IMR-90 (cell line): Measurements from ENCODE around the gene ZNF714. TPM values are rescaled to one million over a fixed set of nuclear protein-coding genes. Genes with fewer than 3 reads are reported as not detected.

Source experiments
- ATAC-seq: fragments of 200-7000 bp; cut with Tn5 transposase; 2 replicates; pipeline ENCODE4 v1.9.1; 2020; ENCODE audit warnings: low read depth, mild to moderate bottlenecking, moderate library complexity
- BruUV-seq: library from RNA; stranded (reverse); fragments of 400-500 nt; replicated peaks from 2 replicates; lab custom pipeline; 2021; lab: Mats Ljungman, UMichigan
- CTCF ChIA-PET: fragments of 300-600 bp; formaldehyde crosslinking; extraction: SDS; loops from one replicate; lab custom pipeline; 2021; ENCODE audit warnings: antibody characterized with exemption; lab: Yijun Ruan, JAX
- POLR2A ChIA-PET: fragments of 300-600 bp; sonication (Branson Sonifier 250); formaldehyde crosslinking; loops from one replicate; lab custom pipeline; 2022; ENCODE audit warnings: antibody characterized with exemption; ENCODE audit not compliant: unreplicated experiment; lab: Charles Lee
- DNase-seq: peaks from one replicate; pipeline ENCODE4 v3.0.0; 2013
- H2AFZ ChIP-seq: replicated peaks from 2 replicates; pipeline ENCODE3; 2013; ENCODE audit warnings: low read length, mild to moderate bottlenecking; ENCODE audit not compliant: poor library complexity
- H2AK5ac ChIP-seq: 2 replicates; pipeline ENCODE4 v1.6.1; 2013; ENCODE audit warnings: low read depth, low read length, inconsistent platforms
- H2AK9ac ChIP-seq: replicated peaks from 2 replicates; pipeline ENCODE3; 2013; ENCODE audit warnings: mild to moderate bottlenecking, low read depth, low read length, moderate library complexity; ENCODE audit not compliant: poor library complexity
- H2BK120ac ChIP-seq: 2 replicates; pipeline ENCODE4 v1.6.1; 2013; ENCODE audit warnings: low read depth, low read length, inconsistent platforms
- H2BK15ac ChIP-seq: 3 replicates; pipeline ENCODE4 v1.6.1; 2013; ENCODE audit warnings: low read depth, low read length, inconsistent platforms
- H2BK20ac ChIP-seq: 2 replicates; pipeline ENCODE4 v1.6.1; 2013; ENCODE audit warnings: low read depth, mild to moderate bottlenecking, inconsistent platforms, low read length, moderate library complexity
- H2BK5ac ChIP-seq: 2 replicates; pipeline ENCODE4 v1.6.1; 2013; ENCODE audit warnings: mild to moderate bottlenecking, low read depth, low read length, inconsistent platforms; ENCODE audit not compliant: poor library complexity, severe bottlenecking
- H3K14ac ChIP-seq: replicated peaks from 2 replicates; pipeline ENCODE4 v1.6.1; 2013; ENCODE audit warnings: low read depth, low read length, inconsistent platforms
- H3K18ac ChIP-seq: 2 replicates; pipeline ENCODE4 v1.6.1; 2013; ENCODE audit warnings: low read depth, low read length, control low read depth
- H3K23ac ChIP-seq: 2 replicates; pipeline ENCODE4 v1.6.1; 2013; ENCODE audit warnings: low read depth, low read length, inconsistent platforms
- H3K27ac ChIP-seq: 2 replicates; pipeline ENCODE4 v1.5.1; 2013; ENCODE audit warnings: mild to moderate bottlenecking, control low read depth, low read length; ENCODE audit not compliant: insufficient read depth
- H3K27me3 ChIP-seq: 2 replicates; pipeline ENCODE4 v1.6.1; 2013; ENCODE audit warnings: low read length; ENCODE audit not compliant: control insufficient read depth, insufficient read depth
- H3K36me3 ChIP-seq: 2 replicates; pipeline ENCODE4 v1.6.1; 2013; ENCODE audit warnings: low read length, mixed read lengths; ENCODE audit not compliant: control insufficient read depth, insufficient read depth
- H3K4ac ChIP-seq: 2 replicates; pipeline ENCODE4 v1.6.1; 2013; ENCODE audit warnings: low read depth, low read length, inconsistent platforms
- H3K4me1 ChIP-seq: 2 replicates; pipeline ENCODE4 v1.6.1; 2013; ENCODE audit warnings: low read length, mixed read lengths; ENCODE audit not compliant: control insufficient read depth, insufficient read depth
- H3K4me2 ChIP-seq: 2 replicates; pipeline ENCODE4 v1.6.1; 2013; ENCODE audit warnings: low read depth, mild to moderate bottlenecking, control low read depth, low read length, moderate library complexity
- H3K4me3 ChIP-seq: 2 replicates; pipeline ENCODE4 v1.5.1; 2013; ENCODE audit warnings: low read depth, mild to moderate bottlenecking, control low read depth, low read length, moderate library complexity; ENCODE audit not compliant: insufficient read depth
- H3K56ac ChIP-seq: 2 replicates; pipeline ENCODE4 v1.6.1; 2013; ENCODE audit warnings: low read length, inconsistent platforms; ENCODE audit not compliant: insufficient read depth; ENCODE audit errors: extremely low read depth
- H3K79me1 ChIP-seq, 2 experiments: 2 replicates each; pipeline ENCODE4 v1.6.1; 2013; ENCODE audit warnings: low read length in 2 of 2, inconsistent platforms in 1 of 2, low read depth in 1 of 2
- H3K9ac ChIP-seq: 2 replicates; pipeline ENCODE4 v1.6.1; 2013; ENCODE audit warnings: low read depth, low read length, control low read depth
- H3K9me1 ChIP-seq: 2 replicates; pipeline ENCODE4 v1.6.1; 2013; ENCODE audit warnings: low read length, inconsistent platforms; ENCODE audit not compliant: insufficient read depth
- H3K9me3 ChIP-seq: 2 replicates; pipeline ENCODE4 v1.6.1; 2013; ENCODE audit warnings: low read length; ENCODE audit not compliant: control insufficient read depth, insufficient read depth
- H4K20me1 ChIP-seq: 2 replicates; pipeline ENCODE4 v1.6.1; 2013; ENCODE audit warnings: low read length, inconsistent platforms; ENCODE audit not compliant: insufficient read depth
- H4K5ac ChIP-seq: 2 replicates; pipeline ENCODE4 v1.6.1; 2013; ENCODE audit warnings: mild to moderate bottlenecking, low read depth, low read length, control low read depth
- H4K8ac ChIP-seq, 2 experiments: 2 replicates each; pipeline ENCODE4 v1.6.1; 2013; ENCODE audit warnings: low read depth in 2 of 2, low read length in 2 of 2, control low read depth in 1 of 2, inconsistent platforms in 1 of 2
- H4K91ac ChIP-seq: 2 replicates; pipeline ENCODE4 v1.6.1; 2013; ENCODE audit warnings: low read depth, low read length, inconsistent platforms; ENCODE audit not compliant: insufficient read depth
- BHLHE40 ChIP-seq: fragments of 150-350 bp; IDR thresholded peaks from 2 replicates; pipeline ENCODE4 v1.6.1; 2016; ENCODE audit warnings: mild to moderate bottlenecking, low read depth, low read length
- CEBPB ChIP-seq: IDR thresholded peaks from 2 replicates; pipeline ENCODE4 v1.6.1; 2012; ENCODE audit warnings: low read depth, low read length, improper control_type of control experiment
- CHD1 ChIP-seq: IDR thresholded peaks from 2 replicates; pipeline ENCODE4 v1.6.1; 2012; ENCODE audit warnings: low read depth, low read length, improper control_type of control experiment
- FOS ChIP-seq: fragments of 150-350 bp; IDR thresholded peaks from 2 replicates; pipeline ENCODE4 v1.6.1; 2016; ENCODE audit warnings: low read depth, low read length
- MAFK ChIP-seq: IDR thresholded peaks from 2 replicates; pipeline ENCODE4 v1.6.1; 2012; ENCODE audit warnings: low read depth, low read length, improper control_type of control experiment
- MAZ ChIP-seq: IDR thresholded peaks from 2 replicates; pipeline ENCODE4 v1.6.1; 2012; ENCODE audit warnings: low read depth, mild to moderate bottlenecking, low read length, improper control_type of control experiment, moderate library complexity, borderline replicate concordance
- MXI1 ChIP-seq: IDR thresholded peaks from 2 replicates; pipeline ENCODE4 v1.6.1; 2012; ENCODE audit warnings: low read depth, mild to moderate bottlenecking, low read length, moderate library complexity, borderline replicate concordance
- NFE2L2 ChIP-seq: fragments of 150-350 bp; IDR thresholded peaks from 2 replicates; pipeline ENCODE4 v1.6.1; 2016; ENCODE audit warnings: low read depth, mild to moderate bottlenecking, low read length
- POLR2A ChIP-seq: IDR thresholded peaks from 2 replicates; pipeline ENCODE4 v1.6.1; 2012; ENCODE audit warnings: mild to moderate bottlenecking, low read depth, low read length
- RAD21 ChIP-seq: IDR thresholded peaks from 2 replicates; pipeline ENCODE4 v1.6.1; 2012; ENCODE audit warnings: low read length, improper control_type of control experiment
- RCOR1 ChIP-seq: IDR thresholded peaks from 2 replicates; pipeline ENCODE4 v1.6.1; 2012; ENCODE audit warnings: mild to moderate bottlenecking, low read length, improper control_type of control experiment; ENCODE audit not compliant: insufficient replicate concordance
- RFX5 ChIP-seq: IDR thresholded peaks from 2 replicates; pipeline ENCODE4 v1.8.0; 2012; ENCODE audit warnings: low read depth, mild to moderate bottlenecking, low read length, moderate library complexity
- SMC3 ChIP-seq: fragments of 150-350 bp; IDR thresholded peaks from 2 replicates; pipeline ENCODE4 v1.6.1; 2016; ENCODE audit warnings: low read depth, mild to moderate bottlenecking, antibody characterized with exemption, low read length, moderate library complexity
- WGBS, 2 experiments: methylation state at CpG; one replicate each; pipeline versions ENCODE4 v1.1.5 to v1.1.7; 2013; ENCODE audit warnings: missing lambda C conversion rate in 2 of 2; ENCODE audit not compliant: insufficient read length in 1 of 2; ENCODE audit errors: extremely low coverage in 2 of 2; 5-methylcytosine and 5-hydroxymethylcytosine counted together
- dilution Hi-C: fragments of 300-500 bp; cut with HindIII; formaldehyde crosslinking; loops from one replicate; pipeline ENCODE4 v1.14.3; 2018; ENCODE audit warnings: low sequenced_read_pairs; ENCODE audit not compliant: unreplicated experiment
- in situ Hi-C: fragments of 300-500 bp; cut with MboI; formaldehyde crosslinking; loops from 3 replicates; pipeline ENCODE4 v1.14.3; 2019; ENCODE audit warnings: low sequenced_read_pairs, inconsistent platforms, mixed read lengths
- intact Hi-C: fragments of 100-400 bp; cut with micrococcal nuclease; formaldehyde crosslinking; loops from 2 replicates; pipeline ENCODE4 v1.10.0; 2022
- polyA plus RNA-seq, 3 experiments: library from polyadenylated mRNA; depleted of rRNA; stranded (reverse); fragments of >200 nt; gene quantifications; 2 replicates each; pipeline ENCODE4 v1.2.3, GENCODE V29; 2012; ENCODE audit warnings: low replicate concordance in 1 of 3
- total RNA-seq: library from RNA; depleted of rRNA; stranded (reverse); fragments of >200 nt; gene quantifications from 2 replicates; pipeline ENCODE4 v1.2.3, GENCODE V29; 2012
- TF ChIP-seq, protein P1 (sequence below): fragments of 150-350 bp; IDR thresholded peaks from 2 replicates; pipeline ENCODE4 v1.6.1; 2016; ENCODE audit warnings: low read depth, mild to moderate bottlenecking, low read length, moderate library complexity, borderline replicate concordance
- TF ChIP-seq, protein P2 (sequence below): fragments of 150-350 bp; IDR thresholded peaks from 2 replicates; pipeline ENCODE4 v1.6.1; 2017; ENCODE audit warnings: mild to moderate bottlenecking, antibody characterized with exemption, low read length, low read depth
- TF ChIP-seq, protein P3 (sequence below): conservative IDR thresholded peaks from 2 replicates; pipeline ENCODE4 v1.5.1; 2012; ENCODE audit warnings: mild to moderate bottlenecking, low read depth, low read length, improper control_type of control experiment

ZNF714 gene
- total and polyA plus RNA-seq, 2 of the 4 experiments (the other 2 are of a cell fraction): 7.2 to 14.3 TPM

DNA sequence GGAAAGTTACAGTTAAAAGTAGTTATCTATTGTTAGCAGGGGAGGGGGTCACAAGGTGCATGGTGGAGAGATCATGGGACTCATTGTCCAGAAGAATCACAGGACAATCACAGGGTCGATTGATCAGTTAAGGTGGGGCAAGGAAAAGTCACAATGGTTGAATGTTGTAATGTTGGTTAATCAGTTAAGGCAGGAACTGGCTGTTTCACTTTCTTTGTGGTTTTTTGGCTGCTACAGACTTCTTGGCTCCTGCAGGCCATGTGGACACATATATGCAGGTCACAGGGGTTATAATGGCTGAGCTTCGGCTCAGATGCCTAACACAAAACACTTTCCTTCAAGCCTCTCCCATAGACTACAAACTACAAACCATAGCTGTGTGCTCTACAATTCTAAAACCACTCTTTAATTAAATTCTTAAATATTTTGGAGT is 52.9 kb downstream of the ZNF714 start:
- no peak overlapping the region for H4K8ac ChIP-seq
- POLR2A ChIA-PET: no interaction called here
- H3K27me3 ChIP-seq: no peaks in the 10 kb centered on the region
- CTCF ChIA-PET: no interaction called here
- no peak overlapping the region for H3K4me2 ChIP-seq
- H3K9me3 ChIP-seq: no peaks in the 10 kb centered on the region
- no peak overlapping the region for H2AFZ ChIP-seq
- H3K4ac ChIP-seq: no peak overlapping the region
- no CpG with 5 or more reads among the region's 2 CpGs for WGBS, 2 experiments
- H2AK5ac ChIP-seq: no peak overlapping the region
- H2BK20ac ChIP-seq: no peak overlapping the region
- no peak overlapping the region for H4K91ac ChIP-seq
- no peaks in the 10 kb centered on the region for H3K4me1 ChIP-seq
- intact Hi-C loops: no loop called here
- no peak overlapping the region for H3K9ac ChIP-seq
- no peak overlapping the region for H3K18ac ChIP-seq
- dilution Hi-C loops: no loop called here
- H3K56ac ChIP-seq: no peak overlapping the region
- TF ChIP-seq NFE2L2: no peak
- TF ChIP-seq, protein P1, sequence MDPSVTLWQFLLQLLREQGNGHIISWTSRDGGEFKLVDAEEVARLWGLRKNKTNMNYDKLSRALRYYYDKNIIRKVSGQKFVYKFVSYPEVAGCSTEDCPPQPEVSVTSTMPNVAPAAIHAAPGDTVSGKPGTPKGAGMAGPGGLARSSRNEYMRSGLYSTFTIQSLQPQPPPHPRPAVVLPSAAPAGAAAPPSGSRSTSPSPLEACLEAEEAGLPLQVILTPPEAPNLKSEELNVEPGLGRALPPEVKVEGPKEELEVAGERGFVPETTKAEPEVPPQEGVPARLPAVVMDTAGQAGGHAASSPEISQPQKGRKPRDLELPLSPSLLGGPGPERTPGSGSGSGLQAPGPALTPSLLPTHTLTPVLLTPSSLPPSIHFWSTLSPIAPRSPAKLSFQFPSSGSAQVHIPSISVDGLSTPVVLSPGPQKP: no peak
- no peak for TF ChIP-seq MAZ
- TF ChIP-seq CEBPB: no peak
- TF ChIP-seq, protein P2, sequence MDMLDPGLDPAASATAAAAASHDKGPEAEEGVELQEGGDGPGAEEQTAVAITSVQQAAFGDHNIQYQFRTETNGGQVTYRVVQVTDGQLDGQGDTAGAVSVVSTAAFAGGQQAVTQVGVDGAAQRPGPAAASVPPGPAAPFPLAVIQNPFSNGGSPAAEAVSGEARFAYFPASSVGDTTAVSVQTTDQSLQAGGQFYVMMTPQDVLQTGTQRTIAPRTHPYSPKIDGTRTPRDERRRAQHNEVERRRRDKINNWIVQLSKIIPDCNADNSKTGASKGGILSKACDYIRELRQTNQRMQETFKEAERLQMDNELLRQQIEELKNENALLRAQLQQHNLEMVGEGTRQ: no peak
- no peak for TF ChIP-seq CHD1
- TF ChIP-seq RCOR1: no peak
- TF ChIP-seq POLR2A: no peak
- TF ChIP-seq FOS: no peak
- no peak for TF ChIP-seq BHLHE40
- no peak for TF ChIP-seq MXI1
- no peak for TF ChIP-seq MAFK
- TF ChIP-seq, protein P3, sequence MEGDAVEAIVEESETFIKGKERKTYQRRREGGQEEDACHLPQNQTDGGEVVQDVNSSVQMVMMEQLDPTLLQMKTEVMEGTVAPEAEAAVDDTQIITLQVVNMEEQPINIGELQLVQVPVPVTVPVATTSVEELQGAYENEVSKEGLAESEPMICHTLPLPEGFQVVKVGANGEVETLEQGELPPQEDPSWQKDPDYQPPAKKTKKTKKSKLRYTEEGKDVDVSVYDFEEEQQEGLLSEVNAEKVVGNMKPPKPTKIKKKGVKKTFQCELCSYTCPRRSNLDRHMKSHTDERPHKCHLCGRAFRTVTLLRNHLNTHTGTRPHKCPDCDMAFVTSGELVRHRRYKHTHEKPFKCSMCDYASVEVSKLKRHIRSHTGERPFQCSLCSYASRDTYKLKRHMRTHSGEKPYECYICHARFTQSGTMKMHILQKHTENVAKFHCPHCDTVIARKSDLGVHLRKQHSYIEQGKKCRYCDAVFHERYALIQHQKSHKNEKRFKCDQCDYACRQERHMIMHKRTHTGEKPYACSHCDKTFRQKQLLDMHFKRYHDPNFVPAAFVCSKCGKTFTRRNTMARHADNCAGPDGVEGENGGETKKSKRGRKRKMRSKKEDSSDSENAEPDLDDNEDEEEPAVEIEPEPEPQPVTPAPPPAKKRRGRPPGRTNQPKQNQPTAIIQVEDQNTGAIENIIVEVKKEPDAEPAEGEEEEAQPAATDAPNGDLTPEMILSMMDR: no peak
- no peak for TF ChIP-seq RAD21
- no peak for TF ChIP-seq RFX5
- no peak for TF ChIP-seq SMC3
- H2BK15ac ChIP-seq: no peak overlapping the region
- no peaks in the 10 kb centered on the region for H3K9me1 ChIP-seq
- no peak overlapping the region for H4K5ac ChIP-seq
- in situ Hi-C loops: no loop called here
- ATAC-seq (no peak), DNase-seq (no peak)
- no TSS peak for BruUV-seq
- no peaks in the 10 kb centered on the region for H3K79me1 ChIP-seq
- H2BK120ac ChIP-seq: no peak overlapping the region
- no peak overlapping the region for H2AK9ac ChIP-seq
- H3K4me3 ChIP-seq: no peak overlapping the region
- H2BK5ac ChIP-seq: no peak overlapping the region
- no peaks in the 10 kb centered on the region for H3K36me3 ChIP-seq
- no peaks in the 10 kb centered on the region for H4K20me1 ChIP-seq
- no peak overlapping the region for H3K27ac ChIP-seq
- H3K23ac ChIP-seq: no peak overlapping the region
- no peak overlapping the region for H3K14ac ChIP-seq
